Endothelial cell (in vitro differentiated cells): Measurements from ENCODE around the gene EDEM1. TPM values are rescaled to one million over a fixed set of nuclear protein-coding genes. Genes with fewer than 3 reads are reported as not detected.

Source experiments
- DNase-seq: peaks from one replicate; pipeline ENCODE4 v3.0.0; 2021; ENCODE audit warnings: low spot score
- H3K27ac Mint-ChIP-seq: one replicate; pipeline ENCODE4 v1.8.0; 2021; ENCODE audit warnings: mixed read lengths, inconsistent platforms; ENCODE audit not compliant: unreplicated experiment
- H3K27me3 Mint-ChIP-seq: one replicate; pipeline ENCODE4 v1.8.0; 2021; ENCODE audit warnings: mild to moderate bottlenecking, moderate library complexity, mixed read lengths, inconsistent platforms; ENCODE audit not compliant: unreplicated experiment
- H3K36me3 Mint-ChIP-seq: one replicate; pipeline ENCODE4 v1.8.0; 2021; ENCODE audit warnings: mild to moderate bottlenecking, low read depth, mixed read lengths, inconsistent platforms; ENCODE audit not compliant: unreplicated experiment
- H3K4me1 Mint-ChIP-seq: one replicate; pipeline ENCODE4 v1.8.0; 2021; ENCODE audit warnings: mild to moderate bottlenecking, mixed read lengths, inconsistent platforms; ENCODE audit not compliant: unreplicated experiment
- H3K4me3 Mint-ChIP-seq: one replicate; pipeline ENCODE4 v1.8.0; 2021; ENCODE audit warnings: mild to moderate bottlenecking, mixed read lengths, inconsistent platforms; ENCODE audit not compliant: unreplicated experiment
- H3K9me3 Mint-ChIP-seq: one replicate; pipeline ENCODE4 v1.8.0; 2021; ENCODE audit warnings: mixed read lengths, inconsistent platforms; ENCODE audit not compliant: unreplicated experiment
- total RNA-seq: library from RNA; stranded (reverse); fragmentation: NEBNext Ultra II Directional; extraction: Animal tissue kit (Norgen Biotek cat#: 25700); gene quantifications from one replicate; pipeline ENCODE4 v1.2.1, GENCODE V29; 2021; ENCODE audit not compliant: unreplicated experiment
- TF ChIP-seq, protein P1 (sequence below): fragments of 200-600 bp; sonication (generic); IDR thresholded peaks from one replicate; pipeline ENCODE4 v1.5.0; 2021; ENCODE audit warnings: antibody characterized with exemption; ENCODE audit not compliant: unreplicated experiment

Gene EDEM1
- total RNA-seq, 1 donor from 2014 or later = 18.2 TPM

GRCh38 chr3:5255404-5256344 lies 68.2 kb downstream of the EDEM1 start:
- Mint-ChIP-seq H3K4me1 (no peaks in the 10 kb centered on the region), H3K4me3 (no peak overlapping the region), H3K36me3 (no peaks in the 10 kb centered on the region), H3K27ac (no peak overlapping the region), H3K27me3 (peaks cover 2% of the 10 kb centered on the region), H3K9me3 (no peaks in the 10 kb centered on the region)
- TF ChIP-seq, protein P1, sequence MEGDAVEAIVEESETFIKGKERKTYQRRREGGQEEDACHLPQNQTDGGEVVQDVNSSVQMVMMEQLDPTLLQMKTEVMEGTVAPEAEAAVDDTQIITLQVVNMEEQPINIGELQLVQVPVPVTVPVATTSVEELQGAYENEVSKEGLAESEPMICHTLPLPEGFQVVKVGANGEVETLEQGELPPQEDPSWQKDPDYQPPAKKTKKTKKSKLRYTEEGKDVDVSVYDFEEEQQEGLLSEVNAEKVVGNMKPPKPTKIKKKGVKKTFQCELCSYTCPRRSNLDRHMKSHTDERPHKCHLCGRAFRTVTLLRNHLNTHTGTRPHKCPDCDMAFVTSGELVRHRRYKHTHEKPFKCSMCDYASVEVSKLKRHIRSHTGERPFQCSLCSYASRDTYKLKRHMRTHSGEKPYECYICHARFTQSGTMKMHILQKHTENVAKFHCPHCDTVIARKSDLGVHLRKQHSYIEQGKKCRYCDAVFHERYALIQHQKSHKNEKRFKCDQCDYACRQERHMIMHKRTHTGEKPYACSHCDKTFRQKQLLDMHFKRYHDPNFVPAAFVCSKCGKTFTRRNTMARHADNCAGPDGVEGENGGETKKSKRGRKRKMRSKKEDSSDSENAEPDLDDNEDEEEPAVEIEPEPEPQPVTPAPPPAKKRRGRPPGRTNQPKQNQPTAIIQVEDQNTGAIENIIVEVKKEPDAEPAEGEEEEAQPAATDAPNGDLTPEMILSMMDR = no peak
- no peak for DNase-seq

DNA sequence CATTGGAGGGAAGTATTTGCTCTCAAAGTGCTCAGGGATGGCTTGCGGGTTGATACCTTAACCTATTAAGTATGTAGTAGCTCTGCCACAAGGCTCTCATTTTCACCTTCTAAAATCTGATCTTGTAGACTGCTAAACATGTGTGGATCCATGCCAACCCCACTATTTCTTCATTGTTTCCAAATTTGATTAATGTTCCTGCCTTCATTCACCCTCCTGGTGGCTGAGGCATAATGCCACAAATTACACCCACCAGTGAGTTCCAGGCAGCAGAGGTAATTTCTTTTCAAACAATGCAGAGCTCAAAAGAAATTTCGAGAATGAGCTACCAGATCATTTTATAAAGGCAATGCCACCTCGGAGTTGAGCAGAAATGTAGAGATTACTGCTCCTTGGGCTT lies 71.0 kb downstream of the EDEM1 start:
- Mint-ChIP-seq H3K27me3 (no peaks in the 10 kb centered on the region), H3K9me3 (no peaks in the 10 kb centered on the region), H3K36me3 (no peaks in the 10 kb centered on the region), H3K4me1 (no peaks in the 10 kb centered on the region), H3K4me3 (no peak overlapping the region), H3K27ac (no peak overlapping the region)
- TF ChIP-seq, protein P1 = no peak
- no peak for DNase-seq

DNA sequence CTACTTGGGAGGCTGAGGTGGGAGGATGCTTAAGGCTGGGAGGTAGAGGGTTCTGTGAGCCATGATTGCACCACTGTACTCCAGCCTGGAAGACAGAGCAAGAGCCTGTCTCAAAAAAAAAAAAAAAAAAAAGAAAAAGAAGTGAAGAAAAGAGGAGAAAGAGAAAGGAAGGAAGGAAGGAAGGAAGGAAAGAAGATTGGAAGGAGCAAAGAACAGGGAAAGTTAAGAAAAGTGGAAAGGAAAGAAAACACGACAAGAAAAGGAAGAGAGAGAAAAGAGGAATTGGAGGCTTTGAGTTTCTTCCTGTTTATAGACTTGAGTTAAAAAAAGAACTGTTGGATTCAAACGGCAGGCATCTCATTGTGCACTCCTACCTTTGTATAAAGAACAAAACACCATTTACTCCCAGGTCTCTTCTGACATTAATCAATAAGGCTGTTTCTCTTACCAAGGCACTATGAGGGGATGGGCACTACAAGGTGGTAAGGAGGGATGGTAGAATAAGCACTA lies 73.5 kb downstream of the EDEM1 start:
- Mint-ChIP-seq H3K4me1 (no peaks in the 10 kb centered on the region), H3K4me3 (no peak overlapping the region), H3K9me3 (no peaks in the 10 kb centered on the region), H3K36me3 (no peaks in the 10 kb centered on the region), H3K27ac (no peak overlapping the region), H3K27me3 (peaks cover 2% of the 10 kb centered on the region)
- no peak for DNase-seq
- TF ChIP-seq, protein P1 = no peak

DNA sequence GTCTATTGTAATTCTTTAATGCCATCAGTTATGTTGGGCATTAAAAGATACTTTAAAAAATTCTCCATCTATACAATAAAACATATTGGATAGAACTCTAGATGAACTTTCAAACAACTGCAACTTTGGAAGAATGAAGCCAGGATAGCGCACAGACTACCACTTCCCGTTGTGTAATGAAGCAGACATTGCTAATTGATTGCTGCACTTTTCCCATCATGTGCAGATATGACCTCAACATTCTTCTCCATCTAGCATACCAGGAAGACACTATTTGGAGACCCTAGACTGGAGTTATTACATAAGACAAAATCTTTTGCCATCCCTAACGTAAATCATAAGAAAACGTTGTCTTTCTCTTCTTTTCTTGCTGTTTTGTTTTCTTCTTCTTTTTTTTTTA lies 75.0 kb downstream of the EDEM1 start:
- H3K4me1 Mint-ChIP-seq = no peaks in the 10 kb centered on the region
- H3K36me3 Mint-ChIP-seq = no peaks in the 10 kb centered on the region
- H3K27ac Mint-ChIP-seq = no peak overlapping the region
- TF ChIP-seq, protein P1 = no peak
- peaks cover 4% of the 10 kb centered on the region for H3K9me3 Mint-ChIP-seq
- no peak for DNase-seq
- no peak overlapping the region for H3K4me3 Mint-ChIP-seq
- peaks cover 2% of the 10 kb centered on the region for H3K27me3 Mint-ChIP-seq

GRCh38 chr3:5264093-5264600 lies 76.6 kb downstream of the EDEM1 start:
- no peak overlapping the region for H3K27ac Mint-ChIP-seq

More at GRCh38 chr3:5264093-5264600, 76.6 kb downstream of the EDEM1 start:
- DNase-seq = no peak
- Mint-ChIP-seq H3K36me3 (no peaks in the 10 kb centered on the region), H3K27me3 (peaks cover 2% of the 10 kb centered on the region), H3K9me3 (peaks cover 4% of the 10 kb centered on the region), H3K4me1 (no peaks in the 10 kb centered on the region), H3K4me3 (no peak overlapping the region)
- TF ChIP-seq, protein P1 = no peak
